Stimulated activated memory B cell treated with anti-CD40 and anti-IgM and Interleukin-4, amounts not matched to agents 10 μg/mL and 1 μg/mL and 100 μg/mL, for 72 hours (primary cell): ENCODE data around the gene CRHR2.
"Not testable (repeated sequence)": the region's sequence is repeated elsewhere in the genome, so short reads cannot be mapped to it uniquely, and the experiment has no call there.

ENCODE experiments used
- ATAC-seq: fragments of 150-1000 bp; cut with Tn5 transposase; 2 replicates; pipeline ENCODE4 v1.10.0; 2021
- H3K27ac Mint-ChIP-seq: one replicate; pipeline ENCODE4 v1.8.0; 2022; ENCODE audit warnings: mild to moderate bottlenecking, mixed read lengths
- H3K27me3 Mint-ChIP-seq: one replicate; pipeline ENCODE4 v1.8.0; 2022; ENCODE audit warnings: mixed read lengths
- H3K36me3 Mint-ChIP-seq: one replicate; pipeline ENCODE4 v1.8.0; 2022; ENCODE audit warnings: mixed read lengths
- H3K4me1 Mint-ChIP-seq: one replicate; pipeline ENCODE4 v1.8.0; 2022; ENCODE audit warnings: mixed read lengths
- H3K4me3 Mint-ChIP-seq: one replicate; pipeline ENCODE4 v1.8.0; 2022; ENCODE audit warnings: mild to moderate bottlenecking, moderate library complexity, mixed read lengths
- H3K9me3 Mint-ChIP-seq: one replicate; pipeline ENCODE4 v1.8.0; 2022; ENCODE audit warnings: mixed read lengths

Gene CRHR2

DNA sequence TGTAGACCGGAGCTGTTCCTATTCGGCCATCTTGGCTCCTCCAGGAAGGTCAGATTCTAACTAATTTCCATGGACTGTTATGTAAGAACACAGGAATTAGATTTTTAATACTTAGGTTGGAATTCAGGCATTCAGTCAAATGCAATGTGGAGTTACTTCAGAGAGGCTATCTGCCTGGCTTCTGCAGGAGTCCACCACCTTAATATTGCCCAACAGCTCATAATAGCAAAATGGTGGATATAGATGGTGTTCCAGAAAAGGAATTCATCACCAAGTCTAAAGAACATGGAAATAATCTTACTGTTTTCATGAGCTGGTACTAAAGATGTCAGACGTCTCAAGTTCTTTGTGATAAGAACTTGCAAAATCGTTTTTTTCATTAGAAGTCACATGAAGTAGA, 39.5 kb downstream of the CRHR2 start:
- Mint-ChIP-seq H3K4me3 (no peak overlapping the region), H3K27ac (no peak overlapping the region), H3K36me3 (peaks cover 20% of the 10 kb centered on the region), H3K27me3 (no peaks in the 10 kb centered on the region), H3K9me3 (no peaks in the 10 kb centered on the region), H3K4me1 (no peaks in the 10 kb centered on the region)
- ATAC-seq: no peak

DNA sequence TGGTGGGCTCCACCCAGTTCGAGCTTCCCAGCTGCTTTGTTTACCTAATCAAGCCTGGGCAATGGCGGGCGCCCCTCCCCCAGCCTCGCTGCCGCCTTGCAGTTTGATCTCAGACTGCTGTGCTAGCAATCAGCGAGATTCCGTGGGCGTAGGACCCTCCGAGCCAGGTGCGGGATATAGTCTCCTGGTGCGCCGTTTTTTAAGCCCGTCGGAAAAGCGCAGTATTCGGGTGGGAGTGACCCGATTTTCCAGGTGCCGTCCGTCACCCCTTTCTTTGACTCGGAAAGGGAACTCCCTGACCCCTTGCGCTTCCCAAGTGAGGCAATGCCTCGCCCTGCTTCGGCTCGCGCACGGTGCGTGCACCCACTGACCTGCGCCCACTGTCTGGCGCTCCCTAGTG, 39.9 kb downstream of the CRHR2 start:
- not testable (repeated sequence) for H3K4me3 Mint-ChIP-seq, ATAC-seq, H3K27ac Mint-ChIP-seq, H3K9me3 Mint-ChIP-seq, H3K4me1 Mint-ChIP-seq, H3K27me3 Mint-ChIP-seq
- peaks cover 20% of the 10 kb centered on the region for H3K36me3 Mint-ChIP-seq

DNA sequence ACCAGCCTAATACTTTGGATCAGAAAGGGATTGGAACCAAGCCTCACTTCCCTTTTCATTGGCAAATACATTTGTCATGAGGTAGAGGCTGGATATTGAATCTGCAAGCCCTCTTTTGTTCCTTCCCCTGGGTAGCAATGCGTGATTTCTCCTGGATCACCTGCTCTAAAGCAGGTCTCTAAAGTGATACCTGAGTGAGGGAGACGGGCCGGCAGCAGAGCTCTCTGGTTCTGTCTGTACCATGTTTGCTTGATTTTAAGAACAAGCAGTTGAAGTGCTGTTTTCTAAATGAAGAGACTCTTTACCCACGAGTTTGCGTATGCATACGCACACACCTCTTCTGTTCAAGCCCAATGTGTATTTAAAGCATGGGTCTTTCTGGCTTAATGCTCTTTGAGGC, 46.5 kb downstream of the CRHR2 start:
- Mint-ChIP-seq H3K27ac (no peak overlapping the region), H3K4me1 (peaks cover 10% of the 10 kb centered on the region), H3K4me3 (no peak overlapping the region), H3K27me3 (no peaks in the 10 kb centered on the region), H3K36me3 (peaks cover 50% of the 10 kb centered on the region), H3K9me3 (no peaks in the 10 kb centered on the region)
- ATAC-seq: no peak

DNA sequence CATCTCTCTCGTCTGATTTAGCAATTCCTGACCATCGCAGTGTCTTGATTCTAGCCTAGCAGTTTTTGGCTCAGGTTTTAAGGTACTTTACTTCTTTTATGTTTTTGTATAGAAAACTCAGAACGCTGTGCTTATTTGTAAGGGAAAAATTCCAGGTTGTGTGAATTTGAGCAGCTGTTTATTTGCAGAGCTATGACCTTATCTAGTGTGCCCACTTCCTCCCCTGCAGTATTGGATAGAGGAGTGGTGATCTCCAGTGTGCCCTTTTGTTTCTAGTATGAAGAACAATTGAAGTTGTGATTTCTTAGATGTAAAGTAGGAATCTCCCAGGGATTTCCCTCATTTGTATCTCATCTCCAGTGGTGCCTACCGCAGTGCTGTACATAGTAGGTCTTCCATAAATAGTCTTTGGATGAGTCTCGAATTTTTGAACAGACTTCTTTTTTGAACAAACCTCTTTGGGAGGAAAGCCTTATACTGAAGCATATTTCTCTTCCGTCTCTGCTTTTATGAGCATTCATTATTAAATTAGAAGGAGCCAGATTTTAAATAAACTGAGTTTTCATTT, 47.5 kb downstream of the CRHR2 start:
- Mint-ChIP-seq H3K36me3 (peaks cover 55% of the 10 kb centered on the region), H3K27me3 (no peaks in the 10 kb centered on the region), H3K4me3 (no peak overlapping the region), H3K4me1 (peaks cover 10% of the 10 kb centered on the region), H3K27ac (peak overlapping the region; percentile 44), H3K9me3 (no peaks in the 10 kb centered on the region)
- ATAC-seq: no peak

DNA sequence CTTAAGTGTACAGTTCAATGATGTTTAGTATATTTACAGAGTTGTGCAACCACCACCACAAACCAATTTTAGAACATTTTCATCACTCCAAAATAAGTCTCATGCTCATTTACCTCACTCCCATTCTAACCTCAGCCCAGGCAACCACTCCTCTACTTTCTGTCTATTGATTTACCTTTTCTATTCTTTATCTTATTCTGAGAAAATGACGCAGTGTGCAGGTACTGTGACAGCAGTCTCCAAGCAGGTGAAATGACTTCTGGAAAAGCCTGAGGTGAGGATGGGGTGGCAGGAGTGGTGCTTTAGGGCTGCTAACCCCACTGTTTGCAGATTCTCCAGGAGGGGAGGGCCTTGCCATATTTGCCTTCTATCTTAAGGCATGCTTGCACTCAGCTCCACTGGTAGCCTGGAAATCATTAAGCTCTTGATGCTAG, 48.0 kb downstream of the CRHR2 start:
- Mint-ChIP-seq H3K9me3 (no peaks in the 10 kb centered on the region), H3K27me3 (no peaks in the 10 kb centered on the region), H3K4me3 (no peak overlapping the region), H3K36me3 (peaks cover 56% of the 10 kb centered on the region), H3K4me1 (peaks cover 10% of the 10 kb centered on the region), H3K27ac (peak overlapping the region; percentile 44)
- ATAC-seq: no peak

GRCh38 chr7:30633223-30633622, 49.0 kb downstream of the CRHR2 start:
- H3K4me3 Mint-ChIP-seq: no peak overlapping the region
- H3K27me3 Mint-ChIP-seq: no peaks in the 10 kb centered on the region
- no peaks in the 10 kb centered on the region for H3K9me3 Mint-ChIP-seq
- ATAC-seq: no peak
- peaks cover 10% of the 10 kb centered on the region for H3K4me1 Mint-ChIP-seq
- peaks cover 66% of the 10 kb centered on the region for H3K36me3 Mint-ChIP-seq
- no peak overlapping the region for H3K27ac Mint-ChIP-seq

GRCh38 chr7:30630986-30631385, 51.3 kb downstream of the CRHR2 start:
- no peak overlapping the region for H3K27ac Mint-ChIP-seq
- no peak overlapping the region for H3K4me3 Mint-ChIP-seq
- H3K9me3 Mint-ChIP-seq: no peaks in the 10 kb centered on the region
- no peaks in the 10 kb centered on the region for H3K27me3 Mint-ChIP-seq
- peaks cover 10% of the 10 kb centered on the region for H3K4me1 Mint-ChIP-seq
- peaks cover 75% of the 10 kb centered on the region for H3K36me3 Mint-ChIP-seq
- no peak for ATAC-seq

DNA sequence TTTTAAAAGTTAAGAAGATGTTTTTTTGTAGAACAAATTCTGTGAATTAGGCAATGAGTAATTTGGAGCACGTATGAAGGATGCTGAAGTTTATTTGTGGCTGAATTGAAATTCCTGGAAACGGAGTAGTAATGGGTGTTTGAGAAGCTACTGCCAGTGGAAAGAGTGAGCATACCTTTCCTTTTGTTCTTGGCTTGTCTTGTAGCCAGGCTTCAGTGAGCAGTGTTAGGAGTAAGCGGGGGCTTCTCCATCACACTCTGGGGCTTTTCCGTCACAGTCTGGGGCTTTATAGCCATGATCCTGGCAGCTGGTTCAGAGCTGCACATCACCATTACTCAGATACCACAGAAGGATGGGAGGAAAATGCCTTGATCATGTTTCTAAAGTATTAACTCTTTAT, 55.2 kb downstream of the CRHR2 start:
- H3K36me3 Mint-ChIP-seq: peaks cover 66% of the 10 kb centered on the region
- no peak overlapping the region for H3K27ac Mint-ChIP-seq
- H3K4me1 Mint-ChIP-seq: no peaks in the 10 kb centered on the region
- H3K4me3 Mint-ChIP-seq: no peak overlapping the region
- no peaks in the 10 kb centered on the region for H3K27me3 Mint-ChIP-seq
- no peak for ATAC-seq
- no peaks in the 10 kb centered on the region for H3K9me3 Mint-ChIP-seq

DNA sequence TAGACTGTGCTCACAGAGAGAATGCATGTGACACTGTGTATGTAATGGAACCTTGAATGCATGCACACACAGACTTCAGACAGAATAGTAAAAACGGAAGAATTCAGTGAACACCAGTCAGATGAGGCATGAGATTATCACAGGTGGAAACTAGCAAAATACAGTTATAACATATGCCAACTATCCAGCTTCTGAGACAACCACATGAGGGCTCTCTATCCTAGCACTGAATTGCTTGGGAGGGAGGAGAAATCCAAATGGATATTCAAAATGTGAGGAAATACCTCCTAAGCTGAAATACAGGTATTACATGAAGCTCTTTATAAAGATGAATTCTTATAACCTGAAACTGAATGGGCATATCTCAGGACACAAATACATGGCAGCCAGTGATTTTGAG, 57.0 kb downstream of the CRHR2 start:
- Mint-ChIP-seq H3K4me3 (no peak overlapping the region), H3K9me3 (no peaks in the 10 kb centered on the region), H3K36me3 (peaks cover 62% of the 10 kb centered on the region), H3K4me1 (no peaks in the 10 kb centered on the region), H3K27me3 (no peaks in the 10 kb centered on the region), H3K27ac (no peak overlapping the region)
- no peak for ATAC-seq

- ATAC-seq: no peak
- Mint-ChIP-seq H3K4me1 (peaks cover 1% of the 10 kb centered on the region), H3K4me3 (no peak overlapping the region), H3K36me3 (peaks cover 52% of the 10 kb centered on the region), H3K27ac (no peak overlapping the region), H3K9me3 (no peaks in the 10 kb centered on the region), H3K27me3 (no peaks in the 10 kb centered on the region)
Measured at GRCh38 chr7:30618961-30619360, 63.3 kb downstream of the CRHR2 start.

- Mint-ChIP-seq H3K4me3 (no peak overlapping the region), H3K4me1 (peaks cover 8% of the 10 kb centered on the region), H3K27me3 (no peaks in the 10 kb centered on the region), H3K36me3 (peaks cover 52% of the 10 kb centered on the region), H3K27ac (no peak overlapping the region), H3K9me3 (no peaks in the 10 kb centered on the region)
- no peak for ATAC-seq
Measured at GRCh38 chr7:30618080-30618676, 64.1 kb downstream of the CRHR2 start.

GRCh38 chr7:30617359-30617758, 64.9 kb downstream of the CRHR2 start:
- Mint-ChIP-seq H3K9me3 (no peaks in the 10 kb centered on the region), H3K27ac (no peak overlapping the region), H3K27me3 (no peaks in the 10 kb centered on the region), H3K4me1 (peaks cover 8% of the 10 kb centered on the region), H3K36me3 (peaks cover 56% of the 10 kb centered on the region), H3K4me3 (no peak overlapping the region)
- ATAC-seq: no peak

GRCh38 chr7:30616318-30616717, 65.9 kb downstream of the CRHR2 start:
- H3K27ac Mint-ChIP-seq: no peak overlapping the region
- H3K9me3 Mint-ChIP-seq: no peaks in the 10 kb centered on the region
- H3K27me3 Mint-ChIP-seq: no peaks in the 10 kb centered on the region
- H3K36me3 Mint-ChIP-seq: peaks cover 52% of the 10 kb centered on the region
- no peak overlapping the region for H3K4me3 Mint-ChIP-seq
- no peak for ATAC-seq
- H3K4me1 Mint-ChIP-seq: peaks cover 8% of the 10 kb centered on the region

- H3K36me3 Mint-ChIP-seq: peaks cover 72% of the 10 kb centered on the region
- H3K9me3 Mint-ChIP-seq: no peaks in the 10 kb centered on the region
- no peak overlapping the region for H3K27ac Mint-ChIP-seq
- H3K4me3 Mint-ChIP-seq: no peak overlapping the region
- ATAC-seq: no peak
- H3K27me3 Mint-ChIP-seq: no peaks in the 10 kb centered on the region
- H3K4me1 Mint-ChIP-seq: peaks cover 8% of the 10 kb centered on the region
Measured at GRCh38 chr7:30613366-30614325, 68.6 kb downstream of the CRHR2 start.

- H3K27ac Mint-ChIP-seq: peak overlapping the region; percentile 10
- H3K4me3 Mint-ChIP-seq: no peak overlapping the region
- H3K4me1 Mint-ChIP-seq: peaks cover 8% of the 10 kb centered on the region
- H3K36me3 Mint-ChIP-seq: peaks cover 80% of the 10 kb centered on the region
- ATAC-seq: no peak
- no peaks in the 10 kb centered on the region for H3K9me3 Mint-ChIP-seq
- H3K27me3 Mint-ChIP-seq: no peaks in the 10 kb centered on the region
Measured at GRCh38 chr7:30612658-30613265, 69.5 kb downstream of the CRHR2 start.
